HFFc6 (cell line): Measurements from ENCODE around the gene PTPRD. TPM values are rescaled to one million over a fixed set of nuclear protein-coding genes. Genes with fewer than 3 reads are reported as not detected.

Experiments
- DNase-seq: peaks from one replicate; pipeline ENCODE4 v3.0.0-alpha.2; 2018
- H3K27ac Mint-ChIP-seq: 2 replicates; pipeline ENCODE4 v1.8.0; 2020; ENCODE audit warnings: mild to moderate bottlenecking, mixed read lengths
- H3K27me3 Mint-ChIP-seq: 2 replicates; pipeline ENCODE4 v1.8.0; 2021; ENCODE audit warnings: mild to moderate bottlenecking, moderate library complexity, mixed read lengths; ENCODE audit not compliant: insufficient read depth
- H3K36me3 Mint-ChIP-seq: 2 replicates; pipeline ENCODE4 v1.8.0; 2021; ENCODE audit warnings: low read depth, mixed read lengths
- H3K4me1 Mint-ChIP-seq: 2 replicates; pipeline ENCODE4 v1.8.0; 2020; ENCODE audit warnings: low read depth, mixed read lengths
- H3K4me3 Mint-ChIP-seq: 2 replicates; pipeline ENCODE4 v1.8.0; 2020; ENCODE audit warnings: mild to moderate bottlenecking, moderate library complexity, mixed read lengths
- H3K9me3 Mint-ChIP-seq: 2 replicates; pipeline ENCODE4 v1.8.0; 2020; ENCODE audit warnings: mild to moderate bottlenecking, mixed read lengths
- CTCF ChIP-seq: fragments of 200-600 bp; sonication (generic); IDR thresholded peaks from 2 replicates; pipeline ENCODE4 v1.5.0; 2021; ENCODE audit warnings: antibody characterized with exemption, mild to moderate bottlenecking
- total RNA-seq, 6 experiments: library from RNA; stranded (reverse); fragmentation: NEBNext Ultra II Directional; extraction: Animal tissue kit (Norgen Biotek cat#: 25700); gene quantifications; 2 replicates in 1 of 6; 3 replicates in 5 of 6; pipeline ENCODE4 v1.2.3, GENCODE V29; 2021

PTPRD gene
- total RNA-seq, 6 experiments from 2014 or later, result not detected

GRCh38 chr9:9631284-9631683, 981.5 kb downstream of the PTPRD start:
- no peak for DNase-seq
- H3K4me1 Mint-ChIP-seq, result no peaks in the 10 kb centered on the region
- no peaks in the 10 kb centered on the region for H3K27me3 Mint-ChIP-seq
- H3K4me3 Mint-ChIP-seq, result no peak overlapping the region
- no peak overlapping the region for H3K27ac Mint-ChIP-seq
- H3K36me3 Mint-ChIP-seq, result no peaks in the 10 kb centered on the region
- TF ChIP-seq CTCF, result no peak
- H3K9me3 Mint-ChIP-seq, result peaks cover 46% of the 10 kb centered on the region

- no peak overlapping the region for H3K27ac Mint-ChIP-seq
- TF ChIP-seq CTCF, result no peak
- no peaks in the 10 kb centered on the region for H3K36me3 Mint-ChIP-seq
- H3K4me1 Mint-ChIP-seq, result no peaks in the 10 kb centered on the region
- no peak overlapping the region for H3K4me3 Mint-ChIP-seq
- no peak for DNase-seq
- H3K9me3 Mint-ChIP-seq, result peaks cover 39% of the 10 kb centered on the region
- no peaks in the 10 kb centered on the region for H3K27me3 Mint-ChIP-seq
These were observed 987.6 kb downstream of the PTPRD start for GRCh38 chr9:9625248-9625647.

GRCh38 chr9:9623506-9623905, 989.3 kb downstream of the PTPRD start:
- DNase-seq, result no peak
- Mint-ChIP-seq H3K9me3 (peaks cover 32% of the 10 kb centered on the region), H3K4me1 (no peaks in the 10 kb centered on the region), H3K4me3 (no peak overlapping the region), H3K36me3 (no peaks in the 10 kb centered on the region), H3K27ac (no peak overlapping the region), H3K27me3 (no peaks in the 10 kb centered on the region)
- TF ChIP-seq CTCF, result no peak

DNA sequence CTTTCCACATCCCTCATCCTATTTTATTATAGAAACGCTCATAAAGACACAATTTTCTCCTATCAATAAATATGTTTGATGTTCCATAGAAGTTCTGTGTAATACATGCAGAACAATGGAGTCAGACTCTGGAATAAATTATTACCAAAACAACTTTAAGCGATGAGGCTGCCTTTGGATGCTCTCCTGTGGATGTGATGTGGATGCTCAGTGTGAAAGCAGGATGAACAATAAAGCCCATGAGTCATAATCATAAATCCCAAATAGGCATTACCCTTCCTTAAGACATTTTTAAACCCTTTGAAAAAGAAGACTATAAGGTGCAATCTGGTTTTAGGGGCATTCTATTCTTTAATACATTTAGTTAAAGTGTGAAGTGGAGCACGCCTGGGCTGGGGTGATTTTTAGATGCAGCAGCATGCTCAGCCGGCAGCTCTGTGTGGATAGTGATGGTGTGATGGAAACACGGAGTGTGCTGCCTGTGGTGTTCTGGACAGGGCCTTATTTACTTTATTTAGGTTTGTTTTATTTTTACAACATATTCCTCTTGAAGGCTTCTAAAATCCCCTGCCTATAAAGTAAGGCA, 991.4 kb downstream of the PTPRD start:
- no peak for DNase-seq
- TF ChIP-seq CTCF, result no peak
- H3K4me1 Mint-ChIP-seq, result no peaks in the 10 kb centered on the region
- H3K9me3 Mint-ChIP-seq, result peaks cover 40% of the 10 kb centered on the region
- H3K36me3 Mint-ChIP-seq, result peaks cover 3% of the 10 kb centered on the region; the same call in 1 of the 2 replicates
- H3K4me3 Mint-ChIP-seq, result no peak overlapping the region
- no peak overlapping the region for H3K27ac Mint-ChIP-seq
- no peaks in the 10 kb centered on the region for H3K27me3 Mint-ChIP-seq

DNA sequence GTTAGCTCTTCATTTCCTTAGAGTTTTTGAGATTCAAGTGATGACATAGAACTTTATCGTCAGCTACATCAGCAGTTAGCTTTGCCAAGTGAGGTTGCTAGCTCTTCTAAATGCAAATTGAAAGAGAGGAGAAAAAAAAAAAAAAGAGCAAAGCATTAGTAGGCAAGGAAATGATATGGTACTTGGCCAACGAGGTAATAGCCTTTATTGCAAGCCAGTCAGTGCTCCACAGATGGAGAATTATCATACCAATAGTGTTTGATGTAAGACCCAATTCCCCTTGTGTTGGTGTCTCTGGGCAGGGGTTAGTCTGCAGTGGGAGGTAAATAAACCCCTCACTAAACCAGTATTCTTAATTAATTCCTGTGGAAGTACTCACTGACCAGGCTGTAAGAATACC, 992.1 kb downstream of the PTPRD start:
- TF ChIP-seq CTCF, result no peak
- no peak for DNase-seq
- no peak overlapping the region for H3K4me3 Mint-ChIP-seq

More for the DNA sequence above, 992.1 kb downstream of the PTPRD start:
- H3K9me3 Mint-ChIP-seq, result peaks cover 41% of the 10 kb centered on the region
- H3K27ac Mint-ChIP-seq, result no peak overlapping the region
- H3K36me3 Mint-ChIP-seq, result peaks cover 3% of the 10 kb centered on the region; the same call in 1 of the 2 replicates
- no peaks in the 10 kb centered on the region for H3K4me1 Mint-ChIP-seq
- H3K27me3 Mint-ChIP-seq, result no peaks in the 10 kb centered on the region
